ENCODE data around the gene PITX1. TPM values are rescaled to one million over a fixed set of nuclear protein-coding genes. Genes with fewer than 3 reads are reported as not detected.

Gene PITX1
- polyA plus RNA-seq, 1 experiment: 14.3 TPM

- CTCF ChIA-PET: no interaction called here
- no peak for DNase-seq (ENCODE audit: low read depth)
- H3K27me3 ChIP-seq (ENCODE audit: control insufficient read depth, insufficient read depth, low read length): peaks cover 40% of the 10 kb centered on the region
- no peak overlapping the region for H3K4me3 ChIP-seq (ENCODE audit: low read depth, low read length)
- H3K36me3 ChIP-seq (ENCODE audit: control insufficient read depth, insufficient read depth, low read length): no peaks in the 10 kb centered on the region
- POLR2A ChIA-PET: interaction anchor here (0.7 to 1.0 kb wide), 2 partner anchors 12 to 20 kb away, joined by 3 read pairs; no protein-coding TSS in a partner anchor
- no peak for TF ChIP-seq CTCF (IDR thresholded peaks at IDR 0.05; ENCODE audit: insufficient read depth, low read depth, low read length)
Observed at GRCh38 chr5:135042595-135042994, 8.6 kb upstream of the PITX1 start.

- TF ChIP-seq CTCF (IDR thresholded peaks at IDR 0.05; ENCODE audit: insufficient read depth, low read depth, low read length): no peak
- Histone ChIP-seq H3K36me3 (ENCODE audit: control insufficient read depth, insufficient read depth, low read length) (no peaks in the 10 kb centered on the region), H3K4me3 (ENCODE audit: low read depth, low read length) (no peak overlapping the region), H3K27me3 (ENCODE audit: control insufficient read depth, insufficient read depth, low read length) (peaks cover 45% of the 10 kb centered on the region)
- DNase-seq (ENCODE audit: low read depth): no peak
- ChIA-PET POLR2A (no interaction called here), CTCF (no interaction called here)
Observed at GRCh38 chr5:135041726-135042125, 7.7 kb upstream of the PITX1 start.

GRCh38 chr5:135041145-135041587 is 7.1 kb upstream of the PITX1 start:
- POLR2A ChIA-PET: no interaction called here
- Histone ChIP-seq H3K27me3 (ENCODE audit: control insufficient read depth, insufficient read depth, low read length) (peaks cover 44% of the 10 kb centered on the region), H3K36me3 (ENCODE audit: control insufficient read depth, insufficient read depth, low read length) (no peaks in the 10 kb centered on the region; the same call in 1 of the 2 replicates), H3K4me3 (ENCODE audit: low read depth, low read length) (no peak overlapping the region)
- CTCF ChIA-PET: no interaction called here
- TF ChIP-seq CTCF (IDR thresholded peaks at IDR 0.05; ENCODE audit: insufficient read depth, low read depth, low read length): no peak
- DNase-seq (ENCODE audit: low read depth): no peak

GRCh38 chr5:135040333-135041144 is 6.5 kb upstream of the PITX1 start:
- H3K4me3 ChIP-seq (ENCODE audit: low read depth, low read length): no peak overlapping the region
- DNase-seq (ENCODE audit: low read depth): no peak
- POLR2A ChIA-PET: no interaction called here
- no peak for TF ChIP-seq CTCF (IDR thresholded peaks at IDR 0.05; ENCODE audit: insufficient read depth, low read depth, low read length)
- H3K36me3 ChIP-seq (ENCODE audit: control insufficient read depth, insufficient read depth, low read length): no peaks in the 10 kb centered on the region; the same call in 1 of the 2 replicates
- peaks cover 44% of the 10 kb centered on the region for H3K27me3 ChIP-seq (ENCODE audit: control insufficient read depth, insufficient read depth, low read length)
- CTCF ChIA-PET: no interaction called here

GRCh38 chr5:135040034-135040332 is 6.0 kb upstream of the PITX1 start:
- POLR2A ChIA-PET: no interaction called here
- CTCF ChIA-PET: no interaction called here
- H3K36me3 ChIP-seq (ENCODE audit: control insufficient read depth, insufficient read depth, low read length): no peaks in the 10 kb centered on the region; the same call in 1 of the 2 replicates
- DNase-seq (ENCODE audit: low read depth): no peak
- no peak overlapping the region for H3K4me3 ChIP-seq (ENCODE audit: low read depth, low read length)
- TF ChIP-seq CTCF (IDR thresholded peaks at IDR 0.05; ENCODE audit: insufficient read depth, low read depth, low read length): no peak
- H3K27me3 ChIP-seq (ENCODE audit: control insufficient read depth, insufficient read depth, low read length): peaks cover 41% of the 10 kb centered on the region

Data from BJ (cell line).